H1 (cell line): ENCODE data around the gene AKR1C8. TPM values are rescaled to one million over a fixed set of nuclear protein-coding genes. Genes with fewer than 3 reads are reported as not detected.
"Not testable (repeated sequence)": the region's sequence is repeated elsewhere in the genome, so short reads cannot be mapped to it uniquely, and the experiment has no call there.

Experiments
- CTCF ChIA-PET: fragments of 300-600 bp; sonication (Branson Sonifier 250); formaldehyde crosslinking; loops from one replicate; lab custom pipeline; 2021; ENCODE audit not compliant: partially characterized antibody; lab: Charles Lee
- POLR2A ChIA-PET: fragments of 300-600 bp; sonication (Branson Sonifier 250); formaldehyde crosslinking; loops from one replicate; lab custom pipeline; 2021; ENCODE audit warnings: inconsistent platforms; ENCODE audit not compliant: partially characterized antibody; lab: Charles Lee
- DNase-seq, 2 experiments: peaks; one replicate each; pipeline versions ENCODE4 v3.0.0 to v3.0.0-alpha.2; 2010 to 2022; ENCODE audit warnings: low spot score in 2 of 2, low read depth in 1 of 2, mixed read lengths in 1 of 2
- FAIRE-seq: peaks from 2 replicates; lab custom pipeline; 2011; peaks lifted over from hg19 to GRCh38; lab: Jason Lieb, UNC
- H2AFZ ChIP-seq: 2 replicates; pipeline ENCODE4 v1.8.1; 2012; ENCODE audit warnings: low read length, inconsistent platforms
- H2AK5ac ChIP-seq: 2 replicates; pipeline ENCODE4 v1.6.1; 2013; ENCODE audit warnings: low read depth, low read length
- H2BK120ac ChIP-seq: replicated peaks from 2 replicates; pipeline ENCODE3; 2013; ENCODE audit warnings: low read depth, low read length, inconsistent platforms
- H2BK12ac ChIP-seq: 2 replicates; pipeline ENCODE4 v1.6.1; 2013; ENCODE audit warnings: low read depth, low read length
- H2BK15ac ChIP-seq: 2 replicates; pipeline ENCODE4 v1.6.1; 2013; ENCODE audit warnings: low read length
- H2BK20ac ChIP-seq: 2 replicates; pipeline ENCODE4 v1.6.1; 2013; ENCODE audit warnings: low read length
- H2BK5ac ChIP-seq: 2 replicates; pipeline ENCODE4 v1.6.1; 2013; ENCODE audit warnings: low read depth, low read length
- H3K14ac ChIP-seq: 2 replicates; pipeline ENCODE4 v1.6.1; 2013; ENCODE audit warnings: inconsistent platforms; ENCODE audit not compliant: insufficient read length
- H3K18ac ChIP-seq: 2 replicates; pipeline ENCODE4 v1.6.1; 2013; ENCODE audit warnings: low read length; ENCODE audit errors: extremely low read depth
- H3K23ac ChIP-seq: 2 replicates; pipeline ENCODE4 v1.6.1; 2013; ENCODE audit warnings: inconsistent platforms; ENCODE audit not compliant: insufficient read length
- H3K23me2 ChIP-seq: 2 replicates; pipeline ENCODE4 v1.6.1; 2013; ENCODE audit warnings: low read depth, low read length
- H3K27ac ChIP-seq: 2 replicates; pipeline ENCODE4 v1.6.1; 2011; ENCODE audit warnings: low read depth, low read length, inconsistent platforms
- H3K27me3 ChIP-seq, 4 experiments: replicated peaks in 1 of 4; 1 replicate in 1 of 4; 2 replicates in 3 of 4; pipeline versions ENCODE4 v1.6.1 to v1.8.1; 2011 to 2013; ENCODE audit warnings: low read length in 3 of 4, mild to moderate bottlenecking in 3 of 4, inconsistent platforms in 2 of 4, mixed read lengths in 2 of 4, moderate library complexity in 1 of 4; ENCODE audit not compliant: control insufficient read depth in 3 of 4, insufficient read depth in 3 of 4; ENCODE audit errors: extremely low read depth in 1 of 4
- H3K36me3 ChIP-seq, 4 experiments: 2 replicates each; pipeline versions ENCODE4 v1.6.1 to v1.8.1; 2011 to 2013; ENCODE audit warnings: mild to moderate bottlenecking in 4 of 4, low read length in 3 of 4, moderate library complexity in 2 of 4, control low read depth in 1 of 4, inconsistent platforms in 1 of 4; ENCODE audit not compliant: insufficient read depth in 4 of 4, control insufficient read depth in 2 of 4
- H3K4ac ChIP-seq: replicated peaks from 2 replicates; pipeline ENCODE3; 2013; ENCODE audit warnings: low read length, low read depth, mixed read lengths, inconsistent platforms; ENCODE audit not compliant: insufficient read length
- H3K4me1 ChIP-seq, 4 experiments: replicated peaks in 1 of 4; 1 replicate in 1 of 4; 2 replicates in 3 of 4; pipeline versions ENCODE4 v1.6.1 to v1.8.1; 2011 to 2013; ENCODE audit warnings: low read length in 3 of 4, inconsistent platforms in 2 of 4, mixed read lengths in 1 of 4; ENCODE audit not compliant: insufficient read depth in 4 of 4, control insufficient read depth in 3 of 4
- H3K4me2 ChIP-seq, 2 experiments: 2 replicates each; pipeline versions ENCODE4 v1.6.1 to v1.8.1; 2011 to 2013; ENCODE audit warnings: low read depth in 2 of 2, low read length in 2 of 2, control low read depth in 1 of 2, inconsistent platforms in 1 of 2, mild to moderate bottlenecking in 1 of 2; ENCODE audit not compliant: insufficient read depth in 1 of 2
- H3K4me3 ChIP-seq, 4 experiments: fragments of 200-600, 300-600 bp in 1 of 4; sonication (generic), shearing (Covaris generic), sonication (Bioruptor Twin) in 1 of 4; 2 replicates each; pipeline versions ENCODE4 v1.5.1 to v1.8.1; 2011 to 2016; ENCODE audit warnings: low read length in 4 of 4, low read depth in 3 of 4, control low read depth in 2 of 4, inconsistent platforms in 2 of 4, mild to moderate bottlenecking in 2 of 4, mixed read lengths in 1 of 4, moderate library complexity in 1 of 4; ENCODE audit not compliant: insufficient read depth in 2 of 4; ENCODE audit errors: extremely low read depth in 1 of 4
- H3K56ac ChIP-seq: replicated peaks from 2 replicates; pipeline ENCODE3; 2013; ENCODE audit warnings: low read depth, mild to moderate bottlenecking, mixed read lengths, low read length, inconsistent platforms; ENCODE audit not compliant: insufficient read length
- H3K79me1 ChIP-seq: 2 replicates; pipeline ENCODE4 v1.6.1; 2013; ENCODE audit warnings: low read depth, low read length, control low read depth
- H3K79me2 ChIP-seq, 2 experiments: 2 replicates each; pipeline versions ENCODE4 v1.6.1 to v1.8.1; 2012 to 2013; ENCODE audit warnings: low read length in 2 of 2, mild to moderate bottlenecking in 2 of 2, inconsistent platforms in 1 of 2; ENCODE audit not compliant: insufficient read depth in 2 of 2, control insufficient read depth in 1 of 2
- H3K9ac ChIP-seq, 4 experiments: replicated peaks in 1 of 4; 1 replicate in 1 of 4; 2 replicates in 3 of 4; pipeline versions ENCODE4 v1.6.1 to v1.8.1; 2011 to 2013; ENCODE audit warnings: low read depth in 3 of 4, low read length in 3 of 4, control low read depth in 2 of 4, mild to moderate bottlenecking in 2 of 4, moderate library complexity in 2 of 4, inconsistent platforms in 1 of 4; ENCODE audit errors: extremely low read depth in 1 of 4
- H3K9me3 ChIP-seq, 2 experiments: 2 replicates each; pipeline versions ENCODE4 v1.6.1 to v1.8.1; 2012 to 2013; ENCODE audit warnings: mild to moderate bottlenecking in 2 of 2, moderate library complexity in 2 of 2, control low read depth in 1 of 2, inconsistent platforms in 1 of 2, low read depth in 1 of 2, low read length in 1 of 2, mixed read lengths in 1 of 2; ENCODE audit not compliant: insufficient read depth in 2 of 2
- H4K20me1 ChIP-seq, 2 experiments: replicated peaks in 1 of 2; 2 replicates each; pipeline versions ENCODE3 to v1.8.1; 2011 to 2013; ENCODE audit warnings: inconsistent platforms in 2 of 2, low read length in 2 of 2, mild to moderate bottlenecking in 1 of 2; ENCODE audit not compliant: insufficient read depth in 2 of 2, control insufficient read depth in 1 of 2
- H4K5ac ChIP-seq: 2 replicates; pipeline ENCODE4 v1.6.1; 2013; ENCODE audit warnings: low read length, low read depth, mixed read lengths, inconsistent platforms; ENCODE audit not compliant: insufficient read length
- H4K8ac ChIP-seq: 2 replicates; pipeline ENCODE4 v1.8.0; 2013; ENCODE audit warnings: mild to moderate bottlenecking, moderate library complexity, low read length, inconsistent platforms; ENCODE audit not compliant: insufficient read depth; ENCODE audit errors: extremely low read depth
- H4K91ac ChIP-seq: replicated peaks from 2 replicates; pipeline ENCODE3; 2013; ENCODE audit warnings: low read length, mixed read lengths, inconsistent platforms; ENCODE audit not compliant: insufficient read length
- WGBS, 2 experiments: shearing (Covaris generic) in 1 of 2; methylation state at CpG; one replicate each; pipeline versions ENCODE4 v1.1.6 to v1.1.7; 2013 to 2015; ENCODE audit warnings: low lambda C conversion rate in 2 of 2, mixed read lengths in 2 of 2, inconsistent platforms in 1 of 2, low coverage in 1 of 2, missing lambda C conversion rate in 1 of 2; ENCODE audit not compliant: insufficient replicate concordance in 2 of 2, insufficient coverage in 1 of 2, insufficient read length in 1 of 2; ENCODE audit errors: extremely low coverage in 1 of 2, missing lambda C conversion rate in 1 of 2; 5-methylcytosine and 5-hydroxymethylcytosine counted together
- polyA plus RNA-seq, 7 experiments: library from polyadenylated mRNA; depleted of rRNA in 3 of 7; stranded (reverse) in 5 of 7; unstranded in 2 of 7; fragments of >200 nt in 5 of 7; fragments of 200-250 nt in 2 of 7; gene quantifications; 1 replicate in 5 of 7; 2 replicates in 1 of 7; 4 replicates in 1 of 7; pipeline versions ENCODE4 v1.2.1 to v1.2.3, GENCODE V29; 2011 to 2013; ENCODE audit warnings: missing spikeins in 2 of 7, mixed read lengths in 2 of 7
- total RNA-seq: library from RNA; stranded (reverse); fragmentation: NEBNext Ultra II Directional; extraction: Animal tissue kit (Norgen Biotek cat#: 25700); gene quantifications from 2 replicates; pipeline ENCODE4 v1.2.1, GENCODE V29; 2021

The AKR1C8 gene
- total and polyA plus RNA-seq, 2 of the 8 experiments (the other 6 are each of a cell fraction or from before 2014, with no cell fraction given), result not detected

DNA sequence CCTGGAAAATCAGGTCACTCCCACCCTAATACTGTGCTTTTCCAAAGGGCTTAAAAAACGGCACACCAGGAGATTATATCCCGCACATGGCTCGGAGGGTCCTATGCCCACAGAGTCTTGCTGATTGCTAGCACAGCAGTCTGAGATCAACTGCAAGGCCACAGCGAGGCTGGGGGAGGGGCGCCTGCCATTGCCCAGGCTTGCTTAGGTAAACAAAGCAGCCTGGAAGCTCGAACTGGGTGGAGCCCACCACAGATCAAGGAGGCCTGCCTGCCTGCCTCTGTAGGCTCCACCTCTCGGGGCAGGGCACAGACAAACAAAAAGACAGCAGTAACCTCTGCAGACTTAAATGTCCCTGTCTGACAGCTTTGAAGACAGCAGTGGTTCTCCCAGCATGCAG is 38.0 kb upstream of the AKR1C8 start:
- H3K27me3 ChIP-seq, H3K4me3 ChIP-seq, H3K23ac ChIP-seq, H3K4ac ChIP-seq, H3K79me1 ChIP-seq, H3K4me2 ChIP-seq, H2BK5ac ChIP-seq, H3K27ac ChIP-seq, H4K20me1 ChIP-seq, H2BK20ac ChIP-seq, H2AK5ac ChIP-seq, POLR2A ChIA-PET, FAIRE-seq, DNase-seq, H2BK15ac ChIP-seq, H3K4me1 ChIP-seq, H2BK120ac ChIP-seq, CTCF ChIA-PET, H3K23me2 ChIP-seq, H3K79me2 ChIP-seq, H4K5ac ChIP-seq, H2AFZ ChIP-seq, H2BK12ac ChIP-seq, H3K14ac ChIP-seq, H3K36me3 ChIP-seq, H4K91ac ChIP-seq, H4K8ac ChIP-seq, H3K9ac ChIP-seq, H3K18ac ChIP-seq, H3K56ac ChIP-seq: not testable (repeated sequence)
- peaks cover 5 to 17% of the 10 kb centered on the region in 2 experiments; a peak in 2 of 4 replicates for H3K9me3 ChIP-seq
- 96% methylated on average over 6 of the region's 7 CpGs; no CpG with 5 or more reads in 1 of the 2 experiments for WGBS, 2 experiments
